HCT116 (cell line): ENCODE results near the gene ARL6IP1. TPM values are rescaled to one million over a fixed set of nuclear protein-coding genes. Genes with fewer than 3 reads are reported as not detected.

Experiments
- ATAC-seq: fragments of 200-7000 bp; cut with Tn5 transposase; 2 replicates; pipeline ENCODE4 v1.9.1; 2020; ENCODE audit warnings: mild to moderate bottlenecking, moderate library complexity
- Bru-seq: library from RNA; stranded (reverse); fragments of 400-500 nt; gene quantifications from one replicate; lab custom pipeline; 2021; lab: Mats Ljungman, UMichigan
- BruChase-seq, 2 experiments: library from RNA; stranded (reverse); fragments of 400-500 nt; gene quantifications; one replicate each; lab custom pipeline; 2021; lab: Mats Ljungman, UMichigan
- BruUV-seq: library from RNA; stranded (reverse); fragments of 400-500 nt; replicated peaks from 2 replicates; lab custom pipeline; 2021; lab: Mats Ljungman, UMichigan
- CTCF ChIA-PET: fragments of 300-600 bp; sonication (Branson Sonifier 250); formaldehyde crosslinking; loops from one replicate; lab custom pipeline; 2021; ENCODE audit warnings: antibody characterized with exemption; lab: Charles Lee
- POLR2A ChIA-PET: fragments of 300-600, 350-600 bp; sonication (Branson Sonifier 250); formaldehyde crosslinking; loops from one replicate; lab custom pipeline; 2021; ENCODE audit warnings: antibody characterized with exemption; lab: Charles Lee
- RAD21 ChIA-PET, 2 experiments: fragments of 300-600 bp; sonication (Branson Sonifier 250); formaldehyde crosslinking; loops; one replicate each; lab custom pipeline; 2023; ENCODE audit warnings: low total read pairs in 2 of 2; ENCODE audit not compliant: uncharacterized antibody in 2 of 2, unreplicated experiment in 2 of 2, low non-redundant PET in 1 of 2; lab: Charles Lee
- DNase-seq: peaks from one replicate; pipeline ENCODE4 v3.0.0-alpha.2; 2010; ENCODE audit warnings: low read depth, low spot score
- H2AFZ ChIP-seq: fragments of 200-600 bp; shearing (Covaris generic), sonication (generic); 2 replicates; pipeline ENCODE4 v1.6.1; 2017; ENCODE audit warnings: low read depth, mixed run types, mixed read lengths, antibody characterized with exemption, low read length; ENCODE audit not compliant: poor library complexity, severe bottlenecking
- H3K27ac ChIP-seq: 2 replicates; pipeline ENCODE4 v1.5.1; 2012; ENCODE audit warnings: low read depth, low read length
- H3K27me3 ChIP-seq: fragments of 200-600 bp; sonication (generic); 2 replicates; pipeline ENCODE4 v1.6.1; 2016; ENCODE audit warnings: mixed run types, low read length, mixed read lengths; ENCODE audit not compliant: insufficient read depth
- H3K36me3 ChIP-seq, 2 experiments: fragments of 200-500 bp in 1 of 2; fragments of 200-600 bp in 1 of 2; sonication (Bioruptor generic) in 1 of 2; sonication (generic) in 1 of 2; 2 replicates each; pipeline versions ENCODE4 v1.5.1 to v1.6.1; 2014 to 2016; ENCODE audit warnings: low read length in 2 of 2, inconsistent platforms in 1 of 2, mixed read lengths in 1 of 2, mixed run types in 1 of 2; ENCODE audit not compliant: insufficient read depth in 2 of 2, control insufficient read depth in 1 of 2
- H3K4me1 ChIP-seq, 2 experiments: fragments of 200-600 bp in 1 of 2; sonication (generic) in 1 of 2; 2 replicates each; pipeline versions ENCODE4 v1.5.1 to v1.6.1; 2012 to 2017; ENCODE audit warnings: low read length in 2 of 2, inconsistent platforms in 1 of 2, mild to moderate bottlenecking in 1 of 2, mixed read lengths in 1 of 2, mixed run types in 1 of 2, moderate library complexity in 1 of 2; ENCODE audit not compliant: insufficient read depth in 2 of 2, control insufficient read depth in 1 of 2
- H3K4me2 ChIP-seq: fragments of 200-600 bp; sonication (generic); 2 replicates; pipeline ENCODE4 v1.6.1; 2017; ENCODE audit warnings: mixed run types, low read length, mixed read lengths
- H3K4me3 ChIP-seq, 2 experiments: fragments of 200-600 bp in 1 of 2; sonication (generic) in 1 of 2; replicated peaks in 1 of 2; 2 replicates each; pipeline ENCODE4 v1.5.1; 2011 to 2016; ENCODE audit warnings: low read length in 2 of 2, control low read depth in 1 of 2, low read depth in 1 of 2, mild to moderate bottlenecking in 1 of 2, mixed read lengths in 1 of 2, mixed run types in 1 of 2
- H3K79me2 ChIP-seq: fragments of 200-600 bp; sonication (generic); 2 replicates; pipeline ENCODE4 v1.6.1; 2017; ENCODE audit warnings: mild to moderate bottlenecking, mixed run types, low read length, moderate library complexity, mixed read lengths; ENCODE audit not compliant: insufficient read depth
- H3K9ac ChIP-seq: fragments of 200-600 bp; sonication (generic); 2 replicates; pipeline ENCODE4 v1.6.1; 2016; ENCODE audit warnings: low read length, mixed read lengths
- H3K9me2 ChIP-seq: fragments of 200-600 bp; sonication (generic), shearing (Covaris generic); 2 replicates; pipeline ENCODE4 v1.6.1; 2017; ENCODE audit warnings: mixed run types, mild to moderate bottlenecking, moderate library complexity; ENCODE audit not compliant: insufficient read depth
- H3K9me3 ChIP-seq, 2 experiments: fragments of 200-500 bp in 1 of 2; fragments of 200-600 bp in 1 of 2; sonication (Bioruptor generic) in 1 of 2; sonication (generic) in 1 of 2; 2 replicates each; pipeline ENCODE4 v1.6.1; 2014 to 2017; ENCODE audit warnings: low read length in 2 of 2, mixed read lengths in 2 of 2, inconsistent platforms in 1 of 2, low read depth in 1 of 2, mild to moderate bottlenecking in 1 of 2, mixed run types in 1 of 2, moderate library complexity in 1 of 2; ENCODE audit not compliant: control insufficient read depth in 1 of 2, insufficient read depth in 1 of 2
- H4K20me1 ChIP-seq: fragments of 200-600 bp; sonication (generic), shearing (Covaris generic); 2 replicates; pipeline ENCODE4 v1.6.1; 2017; ENCODE audit warnings: mixed run types, mild to moderate bottlenecking, moderate library complexity; ENCODE audit not compliant: insufficient read depth
- ATF3 ChIP-seq: IDR thresholded peaks from 2 replicates; pipeline ENCODE4 v1.6.1; 2012
- CBX3 ChIP-seq: IDR thresholded peaks from 2 replicates; pipeline ENCODE4 v1.6.1; 2012; ENCODE audit warnings: low read depth
- CEBPB ChIP-seq: IDR thresholded peaks from 2 replicates; pipeline ENCODE4 v1.6.1; 2012; ENCODE audit warnings: low read depth
- EGR1 ChIP-seq: IDR thresholded peaks from 2 replicates; pipeline ENCODE4 v1.6.1; 2012; ENCODE audit warnings: low read depth
- ELF1 ChIP-seq: IDR thresholded peaks from 2 replicates; pipeline ENCODE4 v1.6.1; 2012; ENCODE audit warnings: low read depth, borderline replicate concordance
- EZH2 ChIP-seq: fragments of 200-600 bp; sonication (generic); IDR thresholded peaks from 2 replicates; pipeline ENCODE4 v1.6.1; 2017; ENCODE audit warnings: antibody characterized with exemption, mixed run types
- EZH2phosphoT487 ChIP-seq: fragments of 200-600 bp; IDR thresholded peaks from 2 replicates; pipeline ENCODE4 v1.6.1; 2018; ENCODE audit warnings: antibody characterized with exemption, borderline replicate concordance
- FOSL1 ChIP-seq: IDR thresholded peaks from 2 replicates; pipeline ENCODE4 v1.6.1; 2012; ENCODE audit warnings: low read depth
- JUND ChIP-seq: IDR thresholded peaks from 2 replicates; pipeline ENCODE4 v1.6.1; 2012
- MAX ChIP-seq: IDR thresholded peaks from 2 replicates; pipeline ENCODE4 v1.6.1; 2012
- POLR2A ChIP-seq: IDR thresholded peaks from 2 replicates; pipeline ENCODE4 v1.7.0; 2011; ENCODE audit warnings: borderline replicate concordance; ENCODE audit not compliant: insufficient read depth, insufficient read length; ENCODE audit errors: extremely low read depth
- POLR2AphosphoS5 ChIP-seq: IDR thresholded peaks from 2 replicates; pipeline ENCODE4 v1.6.1; 2011; ENCODE audit warnings: mild to moderate bottlenecking, low read depth, low read length, moderate library complexity
- RAD21 ChIP-seq: IDR thresholded peaks from 2 replicates; pipeline ENCODE4 v1.6.1; 2012; ENCODE audit warnings: low read depth, mild to moderate bottlenecking
- SIN3A ChIP-seq: IDR thresholded peaks from 2 replicates; pipeline ENCODE4 v1.6.1; 2012; ENCODE audit warnings: low read depth
- SP1 ChIP-seq: IDR thresholded peaks from 2 replicates; pipeline ENCODE4 v1.6.1; 2012; ENCODE audit warnings: low read depth
- TCF7L2 ChIP-seq: IDR thresholded peaks from 2 replicates; pipeline ENCODE4 v1.7.0; 2011; ENCODE audit warnings: borderline replicate concordance, inconsistent platforms; ENCODE audit not compliant: insufficient read depth, insufficient read length; ENCODE audit errors: extremely low read depth
- YY1 ChIP-seq: IDR thresholded peaks from 2 replicates; pipeline ENCODE4 v1.6.1; 2011; ENCODE audit warnings: low read length, low read depth, moderate library complexity, mild to moderate bottlenecking; ENCODE audit not compliant: insufficient replicate concordance; ENCODE audit errors: extremely low read depth
- ZBTB33 ChIP-seq: IDR thresholded peaks from 2 replicates; pipeline ENCODE4 v1.6.1; 2011; ENCODE audit warnings: mild to moderate bottlenecking, low read length, moderate library complexity; ENCODE audit not compliant: insufficient replicate concordance; ENCODE audit errors: extremely low read depth
- ZFX ChIP-seq: fragments of 450-650 bp; IDR thresholded peaks from 2 replicates; pipeline ENCODE4 v1.6.1; 2017
- ZNF274 ChIP-seq: fragments of 200-500 bp; sonication (Bioruptor generic); IDR thresholded peaks from 2 replicates; pipeline ENCODE4 v1.6.1; 2014; ENCODE audit warnings: mild to moderate bottlenecking, low read depth, low read length, inconsistent platforms
- intact Hi-C: fragments of 100-400 bp; cut with micrococcal nuclease; formaldehyde crosslinking; loops from 2 replicates; pipeline ENCODE4 v1.10.0; 2022
- long read RNA-seq: library from polyadenylated mRNA; unstranded; transcript quantifications from one replicate; pipeline ENCODE4 v2.0.0, GENCODE V29; 2021; ENCODE audit not compliant: unreplicated experiment
- polyA plus RNA-seq: library from polyadenylated mRNA; unstranded; fragments of >200 nt; gene quantifications from 2 replicates; pipeline ENCODE4 v1.2.1, GENCODE V29; 2012; ENCODE audit warnings: missing spikeins
- total RNA-seq: library from RNA; stranded (reverse); gene quantifications from one replicate; pipeline ENCODE4 v1.2.1, GENCODE V29; 2021; ENCODE audit not compliant: unreplicated experiment
- TF ChIP-seq, protein P1 (sequence below), 3 experiments: fragments of 200-600 bp in 1 of 3; sonication (generic) in 1 of 3; IDR thresholded peaks in 2 of 3; conservative IDR thresholded peaks in 1 of 3; 2 replicates each; pipeline ENCODE4 v1.5.1; 2012 to 2017; ENCODE audit warnings: low read depth in 2 of 3, low read length in 2 of 3, antibody characterized with exemption in 1 of 3, borderline replicate concordance in 1 of 3, control low read depth in 1 of 3, mild to moderate bottlenecking in 1 of 3, mixed read lengths in 1 of 3, mixed run types in 1 of 3, moderate library complexity in 1 of 3; ENCODE audit not compliant: insufficient read depth in 1 of 3

The ARL6IP1 gene
- 197 TPM for total RNA-seq
- polyA plus RNA-seq = 203 and 269 TPM in 2 replicates
- Bru-seq, nascent RNA = percentile 98 among the genes with signal in this experiment
- percentile 100 among the genes with signal in this experiment for BruChase-seq, experiment 1, labeled RNA remaining after a 6-hour chase
- percentile 100 among the genes with signal in this experiment for BruChase-seq, experiment 2, labeled RNA remaining after a 2-hour chase
- long read RNA-seq, transcript ARL6IP1-201 (6 exons, 2,409 nt) = major isoform, 689 of 820 reads
- long read RNA-seq, partial matches to known transcripts = 108 of 820 reads
- long read RNA-seq, other reads (novel, unspliced or antisense) = 20 of 820 reads

DNA sequence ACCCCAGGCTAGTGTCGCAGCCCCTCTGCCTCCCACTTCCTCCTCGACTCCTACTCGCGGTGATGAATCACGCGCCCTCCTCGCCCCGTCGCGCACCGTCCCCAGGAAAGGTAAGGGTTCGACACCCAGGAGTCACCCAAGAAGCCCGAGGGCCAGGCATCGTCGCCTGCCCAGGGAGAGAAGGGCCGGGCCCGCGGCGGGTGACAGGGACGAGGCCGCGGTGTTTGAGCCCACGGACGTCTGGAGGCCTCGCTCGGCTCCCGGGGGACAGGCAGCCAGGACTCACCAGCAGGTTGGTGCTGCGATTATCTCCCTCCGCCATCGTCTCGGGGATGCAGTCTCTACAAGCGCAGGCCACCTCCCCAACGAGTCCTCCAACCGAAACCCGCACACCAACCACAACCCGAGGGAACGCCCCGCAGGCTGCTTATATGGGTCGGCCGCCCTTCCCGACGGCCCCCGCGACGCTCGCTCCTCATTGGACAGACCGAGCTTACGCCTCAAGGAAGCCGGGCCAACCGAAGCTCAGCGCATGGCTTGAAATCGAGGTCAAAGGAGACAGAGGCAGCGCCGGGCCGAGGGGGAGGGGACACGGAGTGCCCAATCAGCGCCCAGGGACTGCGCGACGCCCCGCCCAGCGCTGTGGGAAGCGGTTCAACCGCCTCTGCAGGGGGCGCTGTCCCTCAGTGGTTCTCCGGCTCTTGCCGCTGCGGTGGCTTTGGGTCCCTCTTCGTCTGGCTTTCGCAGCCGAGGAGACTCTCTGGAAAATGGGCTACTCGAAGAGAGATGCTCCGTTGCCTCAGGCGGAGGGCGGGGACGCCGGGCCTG is at the start of gene ARL6IP1:
ARL6IP1 (minus strand) TSS at position 405 of the 828 bp plus-strand sequence; CDS start at position 322, 83 bp downstream.
- CTCF ChIA-PET = interaction anchor here (0.6 to 2.2 kb wide), 19 partner anchors 9 to 616 kb away, joined by 3 to 18 read pairs (median 4); partner anchors contain the start of genes RPS15A and TMC7

More for the DNA sequence above, at the start of gene ARL6IP1:
- DNase-seq (peak; percentile 98), ATAC-seq (peak; percentile 96)
- peak within 1 kb of the TSS; percentile 95 for H3K27ac ChIP-seq
- POLR2A ChIA-PET = interaction anchor here (0.6 to 8.2 kb wide), 22 partner anchors 8 to 316 kb away, joined by 3 to 190 read pairs (median 4); partner anchors contain the start of genes COQ7, RPS15A and TMC7
- H3K4me3 ChIP-seq = peak within 1 kb of the TSS; percentile 92 to 94
- peaks cover 7 to 41% of the 10 kb centered on the region in 2 experiments; a peak in 3 of 4 replicates for H3K4me1 ChIP-seq
- H3K9me3 ChIP-seq = no peaks in the 10 kb centered on the region
- peak within 1 kb of the TSS; percentile 97 for H3K9ac ChIP-seq
- peak within 1 kb of the TSS; percentile 88 for H3K4me2 ChIP-seq
- no peaks in the 10 kb centered on the region for H3K27me3 ChIP-seq
- TSS peak; percentile 50 for BruUV-seq
- intact Hi-C loops = loop anchor here (1.0 to 2.0 kb wide), 2 partner anchors 168 to 271 kb away; no protein-coding TSS in a partner anchor
- H3K79me2 ChIP-seq = peaks cover 55% of the 10 kb centered on the region
- peaks cover 21% of the 10 kb centered on the region; the same call in 1 of the 2 replicates for H4K20me1 ChIP-seq
- TF ChIP-seq, protein P1, sequence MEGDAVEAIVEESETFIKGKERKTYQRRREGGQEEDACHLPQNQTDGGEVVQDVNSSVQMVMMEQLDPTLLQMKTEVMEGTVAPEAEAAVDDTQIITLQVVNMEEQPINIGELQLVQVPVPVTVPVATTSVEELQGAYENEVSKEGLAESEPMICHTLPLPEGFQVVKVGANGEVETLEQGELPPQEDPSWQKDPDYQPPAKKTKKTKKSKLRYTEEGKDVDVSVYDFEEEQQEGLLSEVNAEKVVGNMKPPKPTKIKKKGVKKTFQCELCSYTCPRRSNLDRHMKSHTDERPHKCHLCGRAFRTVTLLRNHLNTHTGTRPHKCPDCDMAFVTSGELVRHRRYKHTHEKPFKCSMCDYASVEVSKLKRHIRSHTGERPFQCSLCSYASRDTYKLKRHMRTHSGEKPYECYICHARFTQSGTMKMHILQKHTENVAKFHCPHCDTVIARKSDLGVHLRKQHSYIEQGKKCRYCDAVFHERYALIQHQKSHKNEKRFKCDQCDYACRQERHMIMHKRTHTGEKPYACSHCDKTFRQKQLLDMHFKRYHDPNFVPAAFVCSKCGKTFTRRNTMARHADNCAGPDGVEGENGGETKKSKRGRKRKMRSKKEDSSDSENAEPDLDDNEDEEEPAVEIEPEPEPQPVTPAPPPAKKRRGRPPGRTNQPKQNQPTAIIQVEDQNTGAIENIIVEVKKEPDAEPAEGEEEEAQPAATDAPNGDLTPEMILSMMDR (IDR thresholded peaks at IDR 0.05 in 2 of 3, conservative IDR thresholded peaks at IDR 0.05 in 1 of 3; ENCODE audit: borderline replicate concordance in 1 of 3, insufficient read depth in 1 of 3, low read depth in 2 of 3, low read length in 2 of 3) = peak; percentile 69 to 84 (median 74)
- TF ChIP-seq ATF3 (no peak), POLR2AphosphoS5 (peak; percentile 100), SIN3A (peak; percentile 99), RAD21 (peak; percentile 74), CBX3 (peak; percentile 66; the same call in 1 of the 2 replicates), ZBTB33 (peak; percentile 44), CEBPB (no peak), EZH2phosphoT487 (no peak), POLR2A (peak; percentile 99), TCF7L2 (peak; percentile 70), ELF1 (no peak), EZH2 (no peak), YY1 (peak; percentile 51), EGR1 (no peak; the same call in 1 of the 2 replicates), SP1 (peak; percentile 92), JUND (no peak), ZFX (peak; percentile 77), ZNF274 (no peak), MAX (peak; percentile 78), FOSL1 (no peak)
- TF ChIP-seq, all 23 proteins: peak for 12
- Histone ChIP-seq H2AFZ (no peak within 1 kb of the TSS), H3K36me3 (peaks cover 11 to 31% of the 10 kb centered on the region in 2 experiments), H3K9me2 (no peaks in the 10 kb centered on the region; the same call in 1 of the 2 replicates)
- RAD21 ChIA-PET = no interaction called here
